Measurements from ENCODE around the gene LOXHD1. TPM values are rescaled to one million over a fixed set of nuclear protein-coding genes. Genes with fewer than 3 reads are reported as not detected.

Gene LOXHD1
- total RNA-seq, 1 experiment from 2014 or later = 0.35 TPM

- Mint-ChIP-seq H3K27me3 (ENCODE audit: low read depth) (no peaks in the 10 kb centered on the region), H3K27ac (no peak overlapping the region)
- no peak for DNase-seq (ENCODE audit: low spot score)
- no peak for TF ChIP-seq ZNF263 (CRISPR knock-in tag; IDR thresholded peaks at IDR 0.05; ENCODE audit: low read depth)
- TF ChIP-seq CREM (CRISPR knock-in tag; IDR thresholded peaks at IDR 0.05) = no peak
- TF ChIP-seq HMGXB4 (CRISPR knock-in tag; IDR thresholded peaks at IDR 0.05) = no peak
- TF ChIP-seq ZNF281 (CRISPR knock-in tag; IDR thresholded peaks at IDR 0.05) = no peak
- TF ChIP-seq ARID4B (CRISPR knock-in tag; IDR thresholded peaks at IDR 0.05; ENCODE audit: borderline replicate concordance) = no peak
- TF ChIP-seq MXD4 (CRISPR knock-in tag; IDR thresholded peaks at IDR 0.05; ENCODE audit: borderline replicate concordance) = no peak
- TF ChIP-seq MLX (CRISPR knock-in tag; IDR thresholded peaks at IDR 0.05) = no peak
- no peak for TF ChIP-seq JAZF1 (CRISPR knock-in tag; IDR thresholded peaks at IDR 0.05)
- no peak for TF ChIP-seq CDX4 (CRISPR knock-in tag; IDR thresholded peaks at IDR 0.05; ENCODE audit: borderline replicate concordance)
- no peak for TF ChIP-seq FOXP4 (CRISPR knock-in tag; IDR thresholded peaks at IDR 0.05)
- no peak for TF ChIP-seq PRRX2 (CRISPR knock-in tag; IDR thresholded peaks at IDR 0.05)
- no peak for TF ChIP-seq NFYB (CRISPR knock-in tag; conservative IDR thresholded peaks at IDR 0.05; ENCODE audit: low read depth)
- no peak for TF ChIP-seq ZNF671 (CRISPR knock-in tag; IDR thresholded peaks at IDR 0.05)
- TF ChIP-seq ETV6 (CRISPR knock-in tag; IDR thresholded peaks at IDR 0.05) = no peak
- TF ChIP-seq NR1H2 (CRISPR knock-in tag; IDR thresholded peaks at IDR 0.05) = no peak
- TF ChIP-seq MYBL2 (CRISPR knock-in tag; IDR thresholded peaks at IDR 0.05) = no peak
- no peak for TF ChIP-seq AR (CRISPR knock-in tag; IDR thresholded peaks at IDR 0.05)
- no peak for TF ChIP-seq IRF1 (CRISPR knock-in tag; IDR thresholded peaks at IDR 0.05)
- TF ChIP-seq ZNF512 (CRISPR knock-in tag; IDR thresholded peaks at IDR 0.05; ENCODE audit: borderline replicate concordance) = no peak
Observed at GRCh38 chr18:46431522-46432171, 225.4 kb downstream of the LOXHD1 start.

More at GRCh38 chr18:46431522-46432171, 225.4 kb downstream of the LOXHD1 start:
- ChIA-PET CTCF (interaction anchor here (0.6 to 2.5 kb wide), 8 partner anchors 12 to 851 kb away, joined by 3 to 23 read pairs (median 6); no protein-coding TSS in a partner anchor), POLR2A (no interaction called here)
- Mint-ChIP-seq H3K4me3 (no peak overlapping the region), H3K9me3 (no peaks in the 10 kb centered on the region), H3K36me3 (no peaks in the 10 kb centered on the region), H3K4me1 (peaks cover 32% of the 10 kb centered on the region)
- peak; percentile 43 for ATAC-seq
